Measurements from ENCODE around the gene BAAT. TPM values are rescaled to one million over a fixed set of nuclear protein-coding genes. Genes with fewer than 3 reads are reported as not detected.
A peak's percentile ranks its signal among the peaks of the same experiment; 100 is the strongest.
"Not testable (repeated sequence)": the region's sequence is repeated elsewhere in the genome, so short reads cannot be mapped to it uniquely, and the experiment has no call there.

The BAAT gene
- total and polyA plus RNA-seq, 8 donors: 0.43 to 13.9 (median 1.6) TPM

- TF ChIP-seq CTCF (IDR thresholded peaks at IDR 0.05): no peak
- FAIRE-seq: no peak
Observed at GRCh38 chr9:101336091-101336490, 48.7 kb downstream of the BAAT start.

GRCh38 chr9:101333926-101334702 is 50.7 kb downstream of the BAAT start:
- H3K27ac ChIP-seq: no peak overlapping the region
- H3K9me3 ChIP-seq: no peaks in the 10 kb centered on the region
- H3K36me3 ChIP-seq: no peaks in the 10 kb centered on the region
- 87 to 92% methylated on average over 25 of the region's 25 CpGs for WGBS, 2 donors
- TF ChIP-seq CTCF (IDR thresholded peaks at IDR 0.05): no peak
- no peak for ATAC-seq
- intact Hi-C loops (cut with DNase I): no loop called here
- no peak for DNase-seq
- H3K4me1 ChIP-seq: no peaks in the 10 kb centered on the region
- FAIRE-seq: no peak
- H3K4me3 ChIP-seq: no peak overlapping the region
- H3K27me3 ChIP-seq: no peaks in the 10 kb centered on the region

More at GRCh38 chr9:101336091-101336490, 48.7 kb downstream of the BAAT start:
- DNase-seq (no peak), ATAC-seq (no peak)
- intact Hi-C loops (cut with DNase I): no loop called here
- Histone ChIP-seq H3K9me3 (no peaks in the 10 kb centered on the region), H3K4me1 (no peaks in the 10 kb centered on the region), H3K36me3 (no peaks in the 10 kb centered on the region), H3K4me3 (no peak overlapping the region), H3K27me3 (no peaks in the 10 kb centered on the region), H3K27ac (no peak overlapping the region)

- Histone ChIP-seq H3K27me3 (no peaks in the 10 kb centered on the region), H3K4me3 (no peak overlapping the region), H3K27ac (no peak overlapping the region), H3K4me1 (no peaks in the 10 kb centered on the region), H3K9me3 (no peaks in the 10 kb centered on the region), H3K36me3 (no peaks in the 10 kb centered on the region)
- intact Hi-C loops (cut with DNase I): no loop called here
- no peak for ATAC-seq
- no peak for DNase-seq
- WGBS, 2 donors: 77 to 85% methylated on average over 4 of the region's 4 CpGs
- no peak for FAIRE-seq
- TF ChIP-seq CTCF (IDR thresholded peaks at IDR 0.05): no peak
Observed at GRCh38 chr9:101333490-101333889, 51.3 kb downstream of the BAAT start.

GRCh38 chr9:101332362-101332761 is 52.4 kb downstream of the BAAT start:
- 91 to 95% methylated on average over 1 of the region's 1 CpG for WGBS, 2 donors
- Histone ChIP-seq H3K27ac (no peak overlapping the region), H3K4me3 (no peak overlapping the region), H3K27me3 (no peaks in the 10 kb centered on the region), H3K9me3 (no peaks in the 10 kb centered on the region), H3K4me1 (no peaks in the 10 kb centered on the region), H3K36me3 (no peaks in the 10 kb centered on the region)
- FAIRE-seq (no peak), DNase-seq (no peak), ATAC-seq (no peak)
- TF ChIP-seq CTCF (IDR thresholded peaks at IDR 0.05): no peak
- intact Hi-C loops (cut with DNase I): no loop called here

GRCh38 chr9:101327422-101327909 is 57.3 kb downstream of the BAAT start:
- ATAC-seq: peak in 1 of 4 donors; percentile 9
- H3K9me3 ChIP-seq; H3K4me3 ChIP-seq; H3K36me3 ChIP-seq; FAIRE-seq; DNase-seq; intact Hi-C loops (cut with DNase I); H3K27me3 ChIP-seq: not testable (repeated sequence)
- Histone ChIP-seq H3K27ac (peak overlapping the region in 2 of 4 donors; percentile 79 to 84), H3K4me1 (peaks cover 10 to 30% (median 28%) of the 10 kb centered on the region in 3 donors)
- 16 to 26% methylated on average over 3 of the region's 3 CpGs for WGBS, 2 donors
